ENCODE results near the gene OR8I2. TPM values are rescaled to one million over a fixed set of nuclear protein-coding genes. Genes with fewer than 3 reads are reported as not detected.
"Not testable (repeated sequence)": the region's sequence is repeated elsewhere in the genome, so short reads cannot be mapped to it uniquely, and the experiment has no call there.

OR8I2 gene
- total RNA-seq, 2 donors from 2014 or later, result not detected

- no peak for DNase-seq (ENCODE audit: low spot score)
- Histone ChIP-seq H3K27me3 (replicated peaks; ENCODE audit: insufficient read depth) (no peaks in the 10 kb centered on the region), H3K27ac (no peak overlapping the region), H3K4me1 (replicated peaks) (no peaks in the 10 kb centered on the region), H3K36me3 (no peaks in the 10 kb centered on the region), H3K4me3 (no peak overlapping the region), H3K9me3 (no peaks in the 10 kb centered on the region)
- TF ChIP-seq POLR2AphosphoS5 (IDR thresholded peaks at IDR 0.05) (no peak), POLR2A (IDR thresholded peaks at IDR 0.05) (no peak), CTCF (IDR thresholded peaks at IDR 0.05) (no peak)
- WGBS, result 44% methylated on average over 2 of the region's 2 CpGs
- intact Hi-C loops (cut with DNase I), result no loop called here
Observed at GRCh38 chr11:56066980-56067379, 26.1 kb upstream of the OR8I2 start.

- H3K27me3 ChIP-seq (replicated peaks; ENCODE audit: insufficient read depth), result no peaks in the 10 kb centered on the region
- no peak for TF ChIP-seq CTCF (IDR thresholded peaks at IDR 0.05)
- H3K9me3 ChIP-seq, result no peaks in the 10 kb centered on the region
- DNase-seq (ENCODE audit: low spot score), result no peak
- no peak overlapping the region for H3K4me3 ChIP-seq
- H3K27ac ChIP-seq, result no peak overlapping the region
- intact Hi-C loops (cut with DNase I), result no loop called here
- 69% methylated on average over 3 of the region's 3 CpGs for WGBS
- H3K4me1 ChIP-seq (replicated peaks), result no peaks in the 10 kb centered on the region
- no peaks in the 10 kb centered on the region for H3K36me3 ChIP-seq
Observed at GRCh38 chr11:56089697-56090096, 3.4 kb upstream of the OR8I2 start.

GRCh38 chr11:56103210-56103737, 10.2 kb downstream of the OR8I2 start, which contains the start of gene OR8H2:
Gene OR8H2, plus strand, starts transcription at chr11:56103687. Its CDS starts 1,356 bp downstream, at chr11:56105043.
- H3K36me3 ChIP-seq, result no peaks in the 10 kb centered on the region
- no peaks in the 10 kb centered on the region for H3K9me3 ChIP-seq
- no peak for DNase-seq (ENCODE audit: low spot score)
- TF ChIP-seq CTCF (IDR thresholded peaks at IDR 0.05) (no peak), POLR2AphosphoS5 (IDR thresholded peaks at IDR 0.05) (no peak), POLR2A (IDR thresholded peaks at IDR 0.05) (no peak)
- no peak within 1 kb of the TSS for H3K4me3 ChIP-seq
- H3K4me1 ChIP-seq (replicated peaks), result no peaks in the 10 kb centered on the region
- intact Hi-C loops (cut with DNase I), result no loop called here
- no peak within 1 kb of the TSS for H3K27ac ChIP-seq
- H3K27me3 ChIP-seq (replicated peaks; ENCODE audit: insufficient read depth), result no peaks in the 10 kb centered on the region

- Histone ChIP-seq H3K4me3 (no peak within 1 kb of the TSS), H3K36me3 (no peaks in the 10 kb centered on the region), H3K4me1 (replicated peaks) (no peaks in the 10 kb centered on the region), H3K27ac (no peak within 1 kb of the TSS), H3K27me3 (replicated peaks; ENCODE audit: insufficient read depth) (no peaks in the 10 kb centered on the region), H3K9me3 (no peaks in the 10 kb centered on the region)
- no peak for TF ChIP-seq CTCF (IDR thresholded peaks at IDR 0.05)
- no peak for TF ChIP-seq POLR2AphosphoS5 (IDR thresholded peaks at IDR 0.05)
- TF ChIP-seq POLR2A (IDR thresholded peaks at IDR 0.05), result no peak
- intact Hi-C loops (cut with DNase I), result no loop called here
- 84% methylated on average over 6 of the region's 6 CpGs for WGBS
- DNase-seq (ENCODE audit: low spot score), result no peak
Observed at GRCh38 chr11:56122073-56122472, 29.0 kb downstream of the OR8I2 start, which contains the start of gene OR8H3. Gene OR8H3, plus strand, starts transcription at chr11:56122373. Its CDS starts 0 bp downstream, at chr11:56122373.

GRCh38 chr11:56140151-56140661, 47.1 kb downstream of the OR8I2 start, which contains the start of gene OR8J3:
Gene OR8J3, minus strand, starts transcription at chr11:56140201. Its CDS starts 2,483 bp downstream, at chr11:56137718.
- intact Hi-C loops (cut with DNase I), result no loop called here
- Histone ChIP-seq H3K9me3 (no peaks in the 10 kb centered on the region), H3K4me1 (replicated peaks) (no peaks in the 10 kb centered on the region), H3K27ac (no peak within 1 kb of the TSS), H3K36me3 (no peaks in the 10 kb centered on the region), H3K27me3 (replicated peaks; ENCODE audit: insufficient read depth) (no peaks in the 10 kb centered on the region), H3K4me3 (no peak within 1 kb of the TSS)
- no peak for DNase-seq (ENCODE audit: low spot score)
- TF ChIP-seq POLR2AphosphoS5 (IDR thresholded peaks at IDR 0.05), result no peak
- no peak for TF ChIP-seq CTCF (IDR thresholded peaks at IDR 0.05)
- no peak for TF ChIP-seq POLR2A (IDR thresholded peaks at IDR 0.05)

- H3K27ac ChIP-seq; H3K27me3 ChIP-seq (replicated peaks; ENCODE audit: insufficient read depth); H3K4me3 ChIP-seq; DNase-seq (ENCODE audit: low spot score); H3K9me3 ChIP-seq; H3K4me1 ChIP-seq (replicated peaks); intact Hi-C loops (cut with DNase I); H3K36me3 ChIP-seq: not testable (repeated sequence)
- 92% methylated on average over 16 of the region's 30 CpGs for WGBS
Observed at GRCh38 chr11:56143681-56144080, 50.6 kb downstream of the OR8I2 start.

Data from prostate gland (tissue), 2 donors.